Fibroblast of lung (primary cell): ENCODE data around the gene MGAT4A. TPM values are rescaled to one million over a fixed set of nuclear protein-coding genes. Genes with fewer than 3 reads are reported as not detected.

Source experiments
- DNase-seq, 2 donors: peaks; one replicate each; pipeline versions ENCODE4 v3.0.0 to v3.0.0-alpha.2; 2010; ENCODE audit warnings: low read depth in 2 of 2
- H2AFZ ChIP-seq: 2 replicates; pipeline ENCODE4 v1.5.1; 2012; ENCODE audit warnings: low read length, control low read depth, inconsistent platforms
- H3K27ac ChIP-seq: 2 replicates; pipeline ENCODE4 v1.5.1; 2011; ENCODE audit warnings: low read length, control low read depth; ENCODE audit not compliant: insufficient read depth
- H3K27me3 ChIP-seq: 2 replicates; pipeline ENCODE4 v1.5.1; 2011; ENCODE audit warnings: mild to moderate bottlenecking, low read length; ENCODE audit not compliant: control insufficient read depth, insufficient read depth
- H3K36me3 ChIP-seq: 2 replicates; pipeline ENCODE4 v1.5.1; 2011; ENCODE audit warnings: low read length; ENCODE audit not compliant: control insufficient read depth, insufficient read depth
- H3K4me1 ChIP-seq: 2 replicates; pipeline ENCODE4 v1.5.1; 2011; ENCODE audit warnings: low read length; ENCODE audit not compliant: control insufficient read depth, insufficient read depth; ENCODE audit errors: extremely low read depth
- H3K4me2 ChIP-seq: 2 replicates; pipeline ENCODE4 v1.5.1; 2011; ENCODE audit warnings: low read length, control low read depth; ENCODE audit not compliant: insufficient read depth; ENCODE audit errors: extremely low read depth
- H3K4me3 ChIP-seq, 4 experiments: fragments of 200-600 bp in 1 of 4; sonication (generic) in 1 of 4; replicated peaks in 1 of 4; 2 replicates each; pipeline ENCODE4 v1.5.1; 2011 to 2016; ENCODE audit warnings: low read length in 4 of 4, low read depth in 3 of 4, mild to moderate bottlenecking in 3 of 4, control low read depth in 2 of 4, inconsistent platforms in 1 of 4, mixed read lengths in 1 of 4; ENCODE audit not compliant: insufficient read depth in 1 of 4; ENCODE audit errors: control extremely low read depth in 1 of 4
- H3K79me2 ChIP-seq: 2 replicates; pipeline ENCODE4 v1.5.1; 2012; ENCODE audit warnings: mild to moderate bottlenecking, low read length, inconsistent platforms; ENCODE audit not compliant: control insufficient read depth, insufficient read depth
- H3K9ac ChIP-seq: 2 replicates; pipeline ENCODE4 v1.5.1; 2011; ENCODE audit warnings: mild to moderate bottlenecking, low read length, control low read depth; ENCODE audit not compliant: insufficient read depth
- H3K9me3 ChIP-seq: 2 replicates; pipeline ENCODE4 v1.5.1; 2012; ENCODE audit warnings: low read depth, low read length; ENCODE audit not compliant: control insufficient read depth, insufficient read depth
- H4K20me1 ChIP-seq: 2 replicates; pipeline ENCODE4 v1.5.1; 2011; ENCODE audit warnings: low read length; ENCODE audit not compliant: control insufficient read depth, insufficient read depth; ENCODE audit errors: extremely low read depth
- CTCF ChIP-seq, 2 donors: IDR thresholded peaks in 1 of 2; conservative IDR thresholded peaks in 1 of 2; 1 replicate in 1 of 2; 2 replicates in 1 of 2; pipeline ENCODE4 v1.5.1; 2011 to 2012; ENCODE audit warnings: low read length in 2 of 2, control low read depth in 1 of 2, inconsistent platforms in 1 of 2, low read depth in 1 of 2, mild to moderate bottlenecking in 1 of 2
- EZH2 ChIP-seq: IDR thresholded peaks from 2 replicates; pipeline ENCODE4 v1.5.1; 2012; ENCODE audit warnings: low read length, control low read depth, mild to moderate bottlenecking; ENCODE audit errors: missing control alignments
- polyA plus RNA-seq, 2 donors: library from polyadenylated mRNA; depleted of rRNA in 1 of 2; stranded (reverse) in 1 of 2; unstranded in 1 of 2; fragments of >200 nt; gene quantifications; 2 replicates each; pipeline ENCODE4 v1.2.1, GENCODE V29; 2011 to 2012; ENCODE audit warnings: missing spikeins in 1 of 2
- total RNA-seq: library from RNA; depleted of rRNA; stranded (reverse); fragments of >200 nt; gene quantifications from 2 replicates; pipeline ENCODE4 v1.2.1, GENCODE V29; 2014

Gene MGAT4A
- total and polyA plus RNA-seq, 2 donors (not counting 1 experiment from before 2014, with no cell fraction given): 0.10 to 0.17 TPM

GRCh38 chr2:98573426-98573825, 157.5 kb downstream of the MGAT4A start:
- TF ChIP-seq CTCF (conservative IDR thresholded peaks at IDR 0.05 in 1 of 2, IDR thresholded peaks at IDR 0.05 in 1 of 2; ENCODE audit: low read depth in 1 of 2, low read length in 2 of 2) (no peak), EZH2 (no peak)
- H3K27ac ChIP-seq: no peak overlapping the region
- no peaks in the 10 kb centered on the region for H3K9me3 ChIP-seq
- DNase-seq: no peak
- no peak overlapping the region for H3K9ac ChIP-seq
- no peaks in the 10 kb centered on the region for H4K20me1 ChIP-seq
- H2AFZ ChIP-seq: no peak overlapping the region
- no peaks in the 10 kb centered on the region for H3K27me3 ChIP-seq
- no peak overlapping the region for H3K4me3 ChIP-seq
- no peak overlapping the region for H3K4me2 ChIP-seq
- H3K36me3 ChIP-seq: peaks cover 5% of the 10 kb centered on the region
- H3K79me2 ChIP-seq: no peaks in the 10 kb centered on the region
- no peaks in the 10 kb centered on the region for H3K4me1 ChIP-seq

- no peaks in the 10 kb centered on the region for H3K9me3 ChIP-seq
- H3K79me2 ChIP-seq: no peaks in the 10 kb centered on the region
- no peak overlapping the region for H3K4me2 ChIP-seq
- no peak overlapping the region for H3K27ac ChIP-seq
- peak in 1 of 2 donors; percentile 56 for DNase-seq
- no peak for TF ChIP-seq CTCF (conservative IDR thresholded peaks at IDR 0.05 in 1 of 2, IDR thresholded peaks at IDR 0.05 in 1 of 2; ENCODE audit: low read depth in 1 of 2, low read length in 2 of 2)
- no peak for TF ChIP-seq EZH2
- no peak overlapping the region for H2AFZ ChIP-seq
- no peak overlapping the region for H3K9ac ChIP-seq
- H3K4me3 ChIP-seq: no peak overlapping the region
- H3K36me3 ChIP-seq: peaks cover 5% of the 10 kb centered on the region
- no peaks in the 10 kb centered on the region for H3K27me3 ChIP-seq
- no peaks in the 10 kb centered on the region for H4K20me1 ChIP-seq
- no peaks in the 10 kb centered on the region for H3K4me1 ChIP-seq
Observed at GRCh38 chr2:98572676-98573075, 158.3 kb downstream of the MGAT4A start.

GRCh38 chr2:98572211-98572610, 158.7 kb downstream of the MGAT4A start:
- Histone ChIP-seq H3K4me3 (no peak overlapping the region), H2AFZ (no peak overlapping the region), H3K27me3 (no peaks in the 10 kb centered on the region), H3K4me1 (no peaks in the 10 kb centered on the region), H4K20me1 (no peaks in the 10 kb centered on the region), H3K9me3 (no peaks in the 10 kb centered on the region), H3K9ac (no peak overlapping the region), H3K36me3 (peaks cover 5% of the 10 kb centered on the region), H3K27ac (no peak overlapping the region), H3K4me2 (no peak overlapping the region), H3K79me2 (no peaks in the 10 kb centered on the region)
- TF ChIP-seq EZH2 (no peak), CTCF (conservative IDR thresholded peaks at IDR 0.05 in 1 of 2, IDR thresholded peaks at IDR 0.05 in 1 of 2; ENCODE audit: low read depth in 1 of 2, low read length in 2 of 2) (no peak)
- DNase-seq: no peak
